ENCODE results near the gene CPA4.

Gene CPA4

DNA sequence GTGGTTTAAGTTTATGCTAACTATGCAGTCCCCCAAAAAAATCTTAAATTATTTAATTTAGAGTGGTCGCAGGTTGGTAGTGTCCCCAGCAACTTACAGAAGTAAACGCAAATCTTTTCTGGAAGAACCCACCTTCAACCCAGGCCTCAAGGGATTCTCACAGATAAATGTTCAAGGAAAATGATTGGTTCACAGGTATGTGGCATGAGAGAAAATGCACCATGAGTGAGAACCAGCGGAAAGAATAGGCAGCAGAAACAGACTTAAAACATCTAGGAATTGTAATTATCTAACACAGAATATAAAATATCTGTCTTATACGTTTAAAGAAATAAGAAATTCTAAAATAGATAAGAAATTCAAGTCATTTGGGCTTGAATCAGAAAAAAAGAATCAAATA is 48.9 kb downstream of the CPA4 start:
- no peak overlapping the region for H3K9ac ChIP-seq (ENCODE audit: low read length)
- H3K4me2 ChIP-seq (ENCODE audit: low read length, poor library complexity, severe bottlenecking), result no peak overlapping the region
- H2BK120ac ChIP-seq (ENCODE audit: low read depth, low read length), result no peak overlapping the region
- no peak overlapping the region for H2BK5ac ChIP-seq (ENCODE audit: low read depth, low read length, poor library complexity, severe bottlenecking)
- no peaks in the 10 kb centered on the region for H3K36me3 ChIP-seq (ENCODE audit: control insufficient read depth in 1 of 2, insufficient read depth in 2 of 2, low read depth in 1 of 2, low read length in 2 of 2)
- H3K27ac ChIP-seq (ENCODE audit: low read length, poor library complexity, severe bottlenecking), result no peak overlapping the region
- no peak overlapping the region for H3K4me3 ChIP-seq (ENCODE audit: insufficient read depth in 1 of 2, low read depth in 1 of 2, low read length in 2 of 2)
- H3K27me3 ChIP-seq (ENCODE audit: control insufficient read depth in 1 of 2, insufficient read depth in 1 of 2, low read length in 2 of 2), result no peaks in the 10 kb centered on the region
- H2AK5ac ChIP-seq (ENCODE audit: low read length, severe bottlenecking), result no peak overlapping the region
- H3K9me3 ChIP-seq (ENCODE audit: control insufficient read depth, low read length), result no peaks in the 10 kb centered on the region
- no peak overlapping the region for H3K14ac ChIP-seq (ENCODE audit: low read length in 2 of 2)
- no peak overlapping the region for H2BK12ac ChIP-seq (ENCODE audit: low read length in 2 of 2)
- H3K4me1 ChIP-seq (ENCODE audit: control insufficient read depth, insufficient read depth, low read depth, low read length), result peaks cover 7% of the 10 kb centered on the region
- no peak overlapping the region for H2AFZ ChIP-seq (ENCODE audit: low read depth, low read length)
- H3K18ac ChIP-seq (ENCODE audit: low read depth in 1 of 2, low read length in 2 of 2), result no peak overlapping the region
- DNase-seq, result no peak
- no peaks in the 10 kb centered on the region for H3K79me1 ChIP-seq (replicated peaks; ENCODE audit: low read length, poor library complexity, severe bottlenecking)
- H3K23ac ChIP-seq (ENCODE audit: low read length in 2 of 2), result no peak overlapping the region
- no peak overlapping the region for H3K4ac ChIP-seq (ENCODE audit: low read depth in 1 of 2, low read length in 2 of 2)
- H4K8ac ChIP-seq (ENCODE audit: low read length), result no peak overlapping the region
- 100% methylated on average over 1 of the region's 4 CpGs for WGBS
- H2BK15ac ChIP-seq (ENCODE audit: low read depth, poor library complexity, severe bottlenecking), result no peak overlapping the region
- no peak overlapping the region for H4K91ac ChIP-seq (ENCODE audit: low read length)

DNA sequence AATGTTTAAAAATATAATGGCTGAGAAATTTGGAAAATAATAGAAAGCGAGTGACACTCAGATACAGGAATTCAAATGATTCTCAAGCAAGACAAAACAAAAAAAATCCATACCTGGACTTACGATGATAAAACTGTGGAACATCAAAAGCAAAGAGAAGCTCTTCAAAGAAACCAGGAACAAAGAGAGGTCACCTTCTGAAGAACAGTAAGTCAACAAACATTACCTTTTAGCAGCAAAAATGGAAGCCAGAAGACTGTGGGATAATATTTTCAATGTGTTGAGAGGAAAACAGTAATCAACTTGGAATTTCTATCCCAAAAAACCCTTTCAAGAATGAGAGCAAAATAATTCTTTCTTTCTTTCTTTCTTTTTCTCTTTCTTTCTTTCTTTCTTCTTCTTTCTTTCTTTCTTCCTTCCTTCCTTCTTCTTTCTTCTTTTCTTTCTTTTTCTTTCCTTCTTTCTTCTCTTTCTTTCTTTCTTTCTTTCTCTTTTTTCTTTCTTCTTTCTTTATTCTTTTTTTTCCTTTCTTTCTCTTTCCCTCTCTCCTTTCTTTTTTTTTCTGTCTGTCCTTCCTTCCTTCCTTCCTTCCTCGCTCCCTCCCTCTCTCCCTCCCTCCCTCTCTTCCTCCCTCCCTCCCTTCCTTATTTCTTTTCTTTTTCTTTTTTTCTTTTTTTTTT is 49.9 kb downstream of the CPA4 start:
- Histone ChIP-seq H3K4me3 (ENCODE audit: insufficient read depth in 1 of 2, low read depth in 1 of 2, low read length in 2 of 2) (no peak overlapping the region), H3K4ac (ENCODE audit: low read depth in 1 of 2, low read length in 2 of 2) (no peak overlapping the region), H3K27ac (ENCODE audit: low read length, poor library complexity, severe bottlenecking) (no peak overlapping the region), H3K4me2 (ENCODE audit: low read length, poor library complexity, severe bottlenecking) (no peak overlapping the region), H3K23ac (ENCODE audit: low read length in 2 of 2) (no peak overlapping the region), H2BK15ac (ENCODE audit: low read depth, poor library complexity, severe bottlenecking) (no peak overlapping the region), H3K4me1 (ENCODE audit: control insufficient read depth, insufficient read depth, low read depth, low read length) (peaks cover 7% of the 10 kb centered on the region), H3K79me1 (replicated peaks; ENCODE audit: low read length, poor library complexity, severe bottlenecking) (no peaks in the 10 kb centered on the region), H2BK5ac (ENCODE audit: low read depth, low read length, poor library complexity, severe bottlenecking) (no peak overlapping the region), H3K18ac (ENCODE audit: low read depth in 1 of 2, low read length in 2 of 2) (no peak overlapping the region), H2BK12ac (ENCODE audit: low read length in 2 of 2) (no peak overlapping the region), H3K27me3 (ENCODE audit: control insufficient read depth in 1 of 2, insufficient read depth in 1 of 2, low read length in 2 of 2) (no peaks in the 10 kb centered on the region), H3K9me3 (ENCODE audit: control insufficient read depth, low read length) (no peaks in the 10 kb centered on the region), H2AFZ (ENCODE audit: low read depth, low read length) (no peak overlapping the region), H4K8ac (ENCODE audit: low read length) (no peak overlapping the region), H3K14ac (ENCODE audit: low read length in 2 of 2) (no peak overlapping the region), H3K9ac (ENCODE audit: low read length) (no peak overlapping the region), H4K91ac (ENCODE audit: low read length) (no peak overlapping the region), H2AK5ac (ENCODE audit: low read length, severe bottlenecking) (no peak overlapping the region), H3K36me3 (ENCODE audit: control insufficient read depth in 1 of 2, insufficient read depth in 2 of 2, low read depth in 1 of 2, low read length in 2 of 2) (no peaks in the 10 kb centered on the region), H2BK120ac (ENCODE audit: low read depth, low read length) (no peak overlapping the region)
- WGBS, result 100% methylated on average over 3 of the region's 3 CpGs
- DNase-seq, result no peak

DNA sequence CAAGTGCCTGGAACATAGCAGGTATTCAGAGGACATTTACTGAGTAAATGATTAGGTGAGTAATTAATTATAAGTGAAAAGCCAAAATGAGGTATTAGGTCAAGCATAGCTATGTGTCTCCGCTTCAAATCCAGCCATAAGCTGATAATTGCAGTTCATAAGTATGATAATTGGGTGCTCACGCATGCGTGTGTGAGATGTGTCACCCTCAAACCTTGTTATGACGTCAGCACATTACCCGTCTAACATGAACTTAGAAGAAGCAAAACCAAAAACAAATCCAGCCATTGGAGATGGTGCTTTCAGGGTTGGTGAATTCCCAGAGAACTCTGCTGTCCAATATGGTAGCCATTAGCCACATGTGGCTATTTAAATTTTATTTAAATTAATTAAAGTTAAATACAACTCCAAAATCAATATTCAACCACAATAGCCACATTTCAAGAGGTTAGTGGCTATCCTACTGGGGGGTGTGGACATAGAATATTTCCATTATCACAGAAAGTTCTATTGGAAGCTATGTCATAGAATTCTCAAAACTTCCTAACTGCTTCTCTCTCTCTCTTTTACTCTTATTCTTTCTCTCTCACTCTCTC is 51.4 kb downstream of the CPA4 start, which contains the start of gene CPA5:
TSS of gene CPA5 (plus strand) at position 546 of the 596 bp plus-strand sequence. CDS start 1,670 bp downstream, outside the sequence.
- no peaks in the 10 kb centered on the region for H3K27me3 ChIP-seq (ENCODE audit: control insufficient read depth in 1 of 2, insufficient read depth in 1 of 2, low read length in 2 of 2)
- no peak within 1 kb of the TSS for H3K4me2 ChIP-seq (ENCODE audit: low read length, poor library complexity, severe bottlenecking)
- DNase-seq, result no peak
- H3K4ac ChIP-seq (ENCODE audit: low read depth in 1 of 2, low read length in 2 of 2), result no peak within 1 kb of the TSS
- peak within 1 kb of the TSS in 1 of 2 experiments; percentile 15 for H2BK12ac ChIP-seq (ENCODE audit: low read length in 2 of 2)
- H3K9me3 ChIP-seq (ENCODE audit: control insufficient read depth, low read length), result no peaks in the 10 kb centered on the region
- H3K18ac ChIP-seq (ENCODE audit: low read depth in 1 of 2, low read length in 2 of 2), result no peak within 1 kb of the TSS
- H3K4me3 ChIP-seq (ENCODE audit: insufficient read depth in 1 of 2, low read depth in 1 of 2, low read length in 2 of 2), result peak within 1 kb of the TSS in 1 of 2 experiments; percentile 62
- H3K79me1 ChIP-seq (replicated peaks; ENCODE audit: low read length, poor library complexity, severe bottlenecking), result no peaks in the 10 kb centered on the region
- peaks cover 7% of the 10 kb centered on the region for H3K4me1 ChIP-seq (ENCODE audit: control insufficient read depth, insufficient read depth, low read depth, low read length)
- no peak within 1 kb of the TSS for H3K27ac ChIP-seq (ENCODE audit: low read length, poor library complexity, severe bottlenecking)
- H3K14ac ChIP-seq (ENCODE audit: low read length in 2 of 2), result no peak within 1 kb of the TSS
- H4K91ac ChIP-seq (ENCODE audit: low read length), result peak within 1 kb of the TSS; percentile 37
- no peak within 1 kb of the TSS for H2BK5ac ChIP-seq (ENCODE audit: low read depth, low read length, poor library complexity, severe bottlenecking)
- peak within 1 kb of the TSS; percentile 71 for H2AK5ac ChIP-seq (ENCODE audit: low read length, severe bottlenecking)
- WGBS, result 91% methylated on average over 4 of the region's 5 CpGs
- peak within 1 kb of the TSS in 1 of 2 experiments; percentile 40 for H3K23ac ChIP-seq (ENCODE audit: low read length in 2 of 2)
- no peak within 1 kb of the TSS for H2BK15ac ChIP-seq (ENCODE audit: low read depth, poor library complexity, severe bottlenecking)
- H4K8ac ChIP-seq (ENCODE audit: low read length), result no peak within 1 kb of the TSS
- no peaks in the 10 kb centered on the region for H3K36me3 ChIP-seq (ENCODE audit: control insufficient read depth in 1 of 2, insufficient read depth in 2 of 2, low read depth in 1 of 2, low read length in 2 of 2)
- H3K9ac ChIP-seq (ENCODE audit: low read length), result peak within 1 kb of the TSS; percentile 2
- H2BK120ac ChIP-seq (ENCODE audit: low read depth, low read length), result no peak within 1 kb of the TSS
- no peak within 1 kb of the TSS for H2AFZ ChIP-seq (ENCODE audit: low read depth, low read length)

DNA sequence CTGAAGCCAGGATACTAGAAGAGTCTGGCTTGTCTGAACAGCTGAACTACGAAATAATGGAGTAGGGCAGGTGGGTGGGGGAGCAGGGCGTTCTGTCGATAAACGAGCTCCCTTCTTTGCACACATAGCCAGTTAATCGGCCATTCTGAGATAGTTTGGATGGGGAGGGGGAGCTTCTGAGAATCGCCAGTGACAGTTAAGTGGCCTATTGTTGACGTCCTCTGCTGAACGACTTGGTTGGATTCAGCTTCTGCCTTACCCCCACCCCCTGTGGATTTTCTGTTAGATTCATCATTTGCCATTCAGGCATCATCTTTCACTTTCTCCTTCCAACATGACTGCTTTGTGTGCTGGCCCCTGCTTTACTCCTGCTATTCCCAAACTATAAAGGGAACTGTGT is 52.2 kb downstream of the CPA4 start:
- 63% methylated on average over 7 of the region's 8 CpGs for WGBS
- no peak overlapping the region for H3K27ac ChIP-seq (ENCODE audit: low read length, poor library complexity, severe bottlenecking)

More for the DNA sequence above, 52.2 kb downstream of the CPA4 start:
- no peak overlapping the region for H2AK5ac ChIP-seq (ENCODE audit: low read length, severe bottlenecking)
- H3K79me1 ChIP-seq (replicated peaks; ENCODE audit: low read length, poor library complexity, severe bottlenecking), result no peaks in the 10 kb centered on the region
- no peaks in the 10 kb centered on the region for H3K36me3 ChIP-seq (ENCODE audit: control insufficient read depth in 1 of 2, insufficient read depth in 2 of 2, low read depth in 1 of 2, low read length in 2 of 2)
- peaks cover 8% of the 10 kb centered on the region for H3K4me1 ChIP-seq (ENCODE audit: control insufficient read depth, insufficient read depth, low read depth, low read length)
- no peak for DNase-seq
- H3K4me2 ChIP-seq (ENCODE audit: low read length, poor library complexity, severe bottlenecking), result no peak overlapping the region
- no peaks in the 10 kb centered on the region for H3K27me3 ChIP-seq (ENCODE audit: control insufficient read depth in 1 of 2, insufficient read depth in 1 of 2, low read length in 2 of 2)
- H2BK12ac ChIP-seq (ENCODE audit: low read length in 2 of 2), result peak overlapping the region in 1 of 2 experiments; percentile 15
- no peak overlapping the region for H3K4ac ChIP-seq (ENCODE audit: low read depth in 1 of 2, low read length in 2 of 2)
- no peak overlapping the region for H2AFZ ChIP-seq (ENCODE audit: low read depth, low read length)
- no peak overlapping the region for H3K14ac ChIP-seq (ENCODE audit: low read length in 2 of 2)
- no peak overlapping the region for H4K8ac ChIP-seq (ENCODE audit: low read length)
- H4K91ac ChIP-seq (ENCODE audit: low read length), result peak overlapping the region; percentile 37
- peak overlapping the region in 1 of 2 experiments; percentile 62 for H3K4me3 ChIP-seq (ENCODE audit: insufficient read depth in 1 of 2, low read depth in 1 of 2, low read length in 2 of 2)
- H2BK15ac ChIP-seq (ENCODE audit: low read depth, poor library complexity, severe bottlenecking), result no peak overlapping the region
- no peak overlapping the region for H2BK120ac ChIP-seq (ENCODE audit: low read depth, low read length)
- H3K23ac ChIP-seq (ENCODE audit: low read length in 2 of 2), result no peak overlapping the region
- no peak overlapping the region for H2BK5ac ChIP-seq (ENCODE audit: low read depth, low read length, poor library complexity, severe bottlenecking)
- no peaks in the 10 kb centered on the region for H3K9me3 ChIP-seq (ENCODE audit: control insufficient read depth, low read length)
- H3K9ac ChIP-seq (ENCODE audit: low read length), result peak overlapping the region; percentile 2
- H3K18ac ChIP-seq (ENCODE audit: low read depth in 1 of 2, low read length in 2 of 2), result no peak overlapping the region

All from mesenchymal stem cell (in vitro differentiated cells and primary cell).